Measurements from ENCODE around the gene HTN1.
"Not testable (repeated sequence)": the region's sequence is repeated elsewhere in the genome, so short reads cannot be mapped to it uniquely, and the experiment has no call there.

The HTN1 gene

GRCh38 chr4:70050138-70050537 is at the start of gene HTN1:
TSS of gene HTN1 (plus strand) at chr4:70050438. CDS start at chr4:70053077, 2,639 bp downstream.
- H3K27me3 ChIP-seq (ENCODE audit: control insufficient read depth in 2 of 2, insufficient read depth in 2 of 2, low read length in 2 of 2); H3K9me3 ChIP-seq (ENCODE audit: control insufficient read depth in 2 of 2, low read length in 2 of 2); H3K27ac ChIP-seq (ENCODE audit: low read depth in 2 of 2, low read length in 2 of 2); H3K4me3 ChIP-seq (ENCODE audit: low read length in 2 of 2); H3K36me3 ChIP-seq (ENCODE audit: control insufficient read depth in 2 of 2, insufficient read depth in 2 of 2, low read length in 2 of 2); H3K4me1 ChIP-seq (ENCODE audit: control insufficient read depth in 2 of 2, insufficient read depth in 2 of 2, low read length in 2 of 2); H3K9ac ChIP-seq (ENCODE audit: low read depth in 1 of 2, low read length in 2 of 2): not testable (repeated sequence)

GRCh38 chr4:70000711-70001110 is 49.5 kb upstream of the HTN1 start:
- H3K27ac ChIP-seq (ENCODE audit: low read depth in 2 of 2, low read length in 2 of 2) = no peak overlapping the region
- no peaks in the 10 kb centered on the region for H3K4me1 ChIP-seq (ENCODE audit: control insufficient read depth in 2 of 2, insufficient read depth in 2 of 2, low read length in 2 of 2)
- no peaks in the 10 kb centered on the region for H3K36me3 ChIP-seq (ENCODE audit: control insufficient read depth in 2 of 2, insufficient read depth in 2 of 2, low read length in 2 of 2)
- no peak overlapping the region for H3K4me3 ChIP-seq (ENCODE audit: low read length in 2 of 2)
- no peaks in the 10 kb centered on the region for H3K27me3 ChIP-seq (ENCODE audit: control insufficient read depth in 2 of 2, insufficient read depth in 2 of 2, low read length in 2 of 2)
- H3K9me3 ChIP-seq (ENCODE audit: control insufficient read depth in 2 of 2, low read length in 2 of 2) = no peaks in the 10 kb centered on the region
- H3K9ac ChIP-seq (ENCODE audit: low read depth in 1 of 2, low read length in 2 of 2) = no peak overlapping the region

- Histone ChIP-seq H3K9ac (ENCODE audit: low read depth in 1 of 2, low read length in 2 of 2) (no peak overlapping the region), H3K4me1 (ENCODE audit: control insufficient read depth in 2 of 2, insufficient read depth in 2 of 2, low read length in 2 of 2) (no peaks in the 10 kb centered on the region)
These were observed 47.7 kb upstream of the HTN1 start for GRCh38 chr4:70002507-70002906.

GRCh38 chr4:70008771-70009170 is 41.5 kb upstream of the HTN1 start:
- Histone ChIP-seq H3K27me3 (ENCODE audit: control insufficient read depth in 2 of 2, insufficient read depth in 2 of 2, low read length in 2 of 2) (no peaks in the 10 kb centered on the region), H3K9me3 (ENCODE audit: control insufficient read depth in 2 of 2, low read length in 2 of 2) (no peaks in the 10 kb centered on the region), H3K4me1 (ENCODE audit: control insufficient read depth in 2 of 2, insufficient read depth in 2 of 2, low read length in 2 of 2) (no peaks in the 10 kb centered on the region), H3K36me3 (ENCODE audit: control insufficient read depth in 2 of 2, insufficient read depth in 2 of 2, low read length in 2 of 2) (no peaks in the 10 kb centered on the region), H3K27ac (ENCODE audit: low read depth in 2 of 2, low read length in 2 of 2) (no peak overlapping the region), H3K4me3 (ENCODE audit: low read length in 2 of 2) (no peak overlapping the region), H3K9ac (ENCODE audit: low read depth in 1 of 2, low read length in 2 of 2) (no peak overlapping the region)

More at GRCh38 chr4:70002507-70002906, 47.7 kb upstream of the HTN1 start:
- Histone ChIP-seq H3K4me3 (ENCODE audit: low read length in 2 of 2) (no peak overlapping the region), H3K9me3 (ENCODE audit: control insufficient read depth in 2 of 2, low read length in 2 of 2) (no peaks in the 10 kb centered on the region), H3K27me3 (ENCODE audit: control insufficient read depth in 2 of 2, insufficient read depth in 2 of 2, low read length in 2 of 2) (no peaks in the 10 kb centered on the region), H3K27ac (ENCODE audit: low read depth in 2 of 2, low read length in 2 of 2) (no peak overlapping the region), H3K36me3 (ENCODE audit: control insufficient read depth in 2 of 2, insufficient read depth in 2 of 2, low read length in 2 of 2) (no peaks in the 10 kb centered on the region)

GRCh38 chr4:70019006-70019405 is 31.2 kb upstream of the HTN1 start:
- not testable (repeated sequence) for H3K9ac ChIP-seq (ENCODE audit: low read depth in 1 of 2, low read length in 2 of 2); H3K9me3 ChIP-seq (ENCODE audit: control insufficient read depth in 2 of 2, low read length in 2 of 2); H3K4me3 ChIP-seq (ENCODE audit: low read length in 2 of 2); H3K36me3 ChIP-seq (ENCODE audit: control insufficient read depth in 2 of 2, insufficient read depth in 2 of 2, low read length in 2 of 2); H3K4me1 ChIP-seq (ENCODE audit: control insufficient read depth in 2 of 2, insufficient read depth in 2 of 2, low read length in 2 of 2); H3K27ac ChIP-seq (ENCODE audit: low read depth in 2 of 2, low read length in 2 of 2); H3K27me3 ChIP-seq (ENCODE audit: control insufficient read depth in 2 of 2, insufficient read depth in 2 of 2, low read length in 2 of 2)

- no peak overlapping the region for H3K9ac ChIP-seq (ENCODE audit: low read depth in 1 of 2, low read length in 2 of 2)
- H3K36me3 ChIP-seq (ENCODE audit: control insufficient read depth in 2 of 2, insufficient read depth in 2 of 2, low read length in 2 of 2) = no peaks in the 10 kb centered on the region
- no peaks in the 10 kb centered on the region for H3K9me3 ChIP-seq (ENCODE audit: control insufficient read depth in 2 of 2, low read length in 2 of 2)
- no peak overlapping the region for H3K27ac ChIP-seq (ENCODE audit: low read depth in 2 of 2, low read length in 2 of 2)
- no peaks in the 10 kb centered on the region for H3K27me3 ChIP-seq (ENCODE audit: control insufficient read depth in 2 of 2, insufficient read depth in 2 of 2, low read length in 2 of 2)
- no peak overlapping the region for H3K4me3 ChIP-seq (ENCODE audit: low read length in 2 of 2)
- H3K4me1 ChIP-seq (ENCODE audit: control insufficient read depth in 2 of 2, insufficient read depth in 2 of 2, low read length in 2 of 2) = no peaks in the 10 kb centered on the region
These were observed 27.0 kb upstream of the HTN1 start for GRCh38 chr4:70023218-70023617.

- Histone ChIP-seq H3K27me3 (ENCODE audit: control insufficient read depth in 2 of 2, insufficient read depth in 2 of 2, low read length in 2 of 2) (no peaks in the 10 kb centered on the region), H3K9me3 (ENCODE audit: control insufficient read depth in 2 of 2, low read length in 2 of 2) (no peaks in the 10 kb centered on the region), H3K27ac (ENCODE audit: low read depth in 2 of 2, low read length in 2 of 2) (no peak overlapping the region), H3K9ac (ENCODE audit: low read depth in 1 of 2, low read length in 2 of 2) (no peak overlapping the region), H3K36me3 (ENCODE audit: control insufficient read depth in 2 of 2, insufficient read depth in 2 of 2, low read length in 2 of 2) (no peaks in the 10 kb centered on the region), H3K4me3 (ENCODE audit: low read length in 2 of 2) (no peak overlapping the region), H3K4me1 (ENCODE audit: control insufficient read depth in 2 of 2, insufficient read depth in 2 of 2, low read length in 2 of 2) (no peaks in the 10 kb centered on the region)
These were observed 23.2 kb upstream of the HTN1 start for GRCh38 chr4:70027011-70027410.

GRCh38 chr4:70028159-70028558 is 22.1 kb upstream of the HTN1 start, which contains the start of gene HTN3:
TSS of gene HTN3 (plus strand) at chr4:70028459. CDS start at chr4:70030741, 2,282 bp downstream.
- H3K4me1 ChIP-seq (ENCODE audit: control insufficient read depth in 2 of 2, insufficient read depth in 2 of 2, low read length in 2 of 2); H3K27me3 ChIP-seq (ENCODE audit: control insufficient read depth in 2 of 2, insufficient read depth in 2 of 2, low read length in 2 of 2); H3K36me3 ChIP-seq (ENCODE audit: control insufficient read depth in 2 of 2, insufficient read depth in 2 of 2, low read length in 2 of 2); H3K27ac ChIP-seq (ENCODE audit: low read depth in 2 of 2, low read length in 2 of 2); H3K9ac ChIP-seq (ENCODE audit: low read depth in 1 of 2, low read length in 2 of 2); H3K4me3 ChIP-seq (ENCODE audit: low read length in 2 of 2); H3K9me3 ChIP-seq (ENCODE audit: control insufficient read depth in 2 of 2, low read length in 2 of 2): not testable (repeated sequence)

- not testable (repeated sequence) for H3K27ac ChIP-seq (ENCODE audit: low read depth in 2 of 2, low read length in 2 of 2); H3K4me1 ChIP-seq (ENCODE audit: control insufficient read depth in 2 of 2, insufficient read depth in 2 of 2, low read length in 2 of 2); H3K36me3 ChIP-seq (ENCODE audit: control insufficient read depth in 2 of 2, insufficient read depth in 2 of 2, low read length in 2 of 2)
These were observed 12.7 kb upstream of the HTN1 start for GRCh38 chr4:70037559-70037958.

GRCh38 chr4:70039928-70040327 is 10.3 kb upstream of the HTN1 start:
- H3K4me3 ChIP-seq (ENCODE audit: low read length in 2 of 2); H3K27me3 ChIP-seq (ENCODE audit: control insufficient read depth in 2 of 2, insufficient read depth in 2 of 2, low read length in 2 of 2); H3K4me1 ChIP-seq (ENCODE audit: control insufficient read depth in 2 of 2, insufficient read depth in 2 of 2, low read length in 2 of 2); H3K27ac ChIP-seq (ENCODE audit: low read depth in 2 of 2, low read length in 2 of 2); H3K9me3 ChIP-seq (ENCODE audit: control insufficient read depth in 2 of 2, low read length in 2 of 2); H3K9ac ChIP-seq (ENCODE audit: low read depth in 1 of 2, low read length in 2 of 2); H3K36me3 ChIP-seq (ENCODE audit: control insufficient read depth in 2 of 2, insufficient read depth in 2 of 2, low read length in 2 of 2): not testable (repeated sequence)

More at GRCh38 chr4:70037559-70037958, 12.7 kb upstream of the HTN1 start:
- not testable (repeated sequence) for H3K4me3 ChIP-seq (ENCODE audit: low read length in 2 of 2); H3K9me3 ChIP-seq (ENCODE audit: control insufficient read depth in 2 of 2, low read length in 2 of 2); H3K27me3 ChIP-seq (ENCODE audit: control insufficient read depth in 2 of 2, insufficient read depth in 2 of 2, low read length in 2 of 2); H3K9ac ChIP-seq (ENCODE audit: low read depth in 1 of 2, low read length in 2 of 2)

GRCh38 chr4:70041652-70042286 is 8.5 kb upstream of the HTN1 start:
- Histone ChIP-seq H3K4me1 (ENCODE audit: control insufficient read depth in 2 of 2, insufficient read depth in 2 of 2, low read length in 2 of 2) (no peaks in the 10 kb centered on the region), H3K4me3 (ENCODE audit: low read length in 2 of 2) (no peak overlapping the region), H3K9me3 (ENCODE audit: control insufficient read depth in 2 of 2, low read length in 2 of 2) (no peaks in the 10 kb centered on the region), H3K27me3 (ENCODE audit: control insufficient read depth in 2 of 2, insufficient read depth in 2 of 2, low read length in 2 of 2) (no peaks in the 10 kb centered on the region), H3K36me3 (ENCODE audit: control insufficient read depth in 2 of 2, insufficient read depth in 2 of 2, low read length in 2 of 2) (no peaks in the 10 kb centered on the region), H3K27ac (ENCODE audit: low read depth in 2 of 2, low read length in 2 of 2) (no peak overlapping the region), H3K9ac (ENCODE audit: low read depth in 1 of 2, low read length in 2 of 2) (no peak overlapping the region)

Measured in mucosa of rectum (tissue), 2 donors.